ENCODE results near the gene MYH6. TPM values are rescaled to one million over a fixed set of nuclear protein-coding genes. Genes with fewer than 3 reads are reported as not detected.

MYH6 gene
- total RNA-seq, 1 experiment from 2014 or later: 0.07 TPM

- Histone ChIP-seq H3K23ac (ENCODE audit: insufficient read length, low read depth, low read length) (no peak overlapping the region), H2BK20ac (ENCODE audit: low read depth, low read length, poor library complexity, severe bottlenecking) (no peak overlapping the region), H4K20me1 (ENCODE audit: control insufficient read depth, insufficient read depth, insufficient read length) (no peaks in the 10 kb centered on the region), H2AK5ac (ENCODE audit: insufficient read length, low read length) (no peak overlapping the region), H3K9me3 (ENCODE audit: control insufficient read depth, low read depth, low read length) (no peaks in the 10 kb centered on the region), H3K4me1 (ENCODE audit: insufficient read depth, low read length) (0 out of 2 replicates have a peak, but pooled peaks cover 2% of the 10 kb centered on the region), H4K5ac (ENCODE audit: insufficient read length, low read depth, low read length) (no peak overlapping the region), H3K27me3 (ENCODE audit: insufficient read depth, low read length) (no peaks in the 10 kb centered on the region; the same call in 1 of the 2 replicates), H2BK5ac (ENCODE audit: insufficient read length, low read length) (no peak overlapping the region), H2BK15ac (ENCODE audit: low read depth, low read length) (no peak overlapping the region), H3K9ac (ENCODE audit: extremely low read depth, insufficient read length, low read length) (no peak overlapping the region), H4K8ac (replicated peaks; ENCODE audit: insufficient read length, low read depth, low read length) (no peak overlapping the region), H3T11ph (ENCODE audit: low read length) (no peak overlapping the region), H2BK12ac (ENCODE audit: insufficient read length, low read depth, low read length) (no peak overlapping the region), H3K79me1 (ENCODE audit: insufficient read depth, low read depth, low read length, poor library complexity, severe bottlenecking) (no peaks in the 10 kb centered on the region), H3K23me2 (ENCODE audit: insufficient read length, low read depth, low read length, poor library complexity, severe bottlenecking) (peaks cover 5% of the 10 kb centered on the region), H4K91ac (ENCODE audit: insufficient read length, low read depth, low read length) (no peak overlapping the region), H3K4ac (ENCODE audit: low read depth, low read length) (no peak overlapping the region), H3K27ac (ENCODE audit: insufficient read length, low read depth, low read length) (no peak overlapping the region), H3K56ac (ENCODE audit: insufficient read length, low read depth, low read length) (no peak overlapping the region), H3K14ac (ENCODE audit: insufficient read depth, low read length) (no peak overlapping the region), H3K18ac (ENCODE audit: insufficient read length, low read depth, low read length) (no peak overlapping the region), H3K4me2 (ENCODE audit: insufficient read depth, insufficient read length, low read length) (no peak overlapping the region), H3K79me2 (ENCODE audit: insufficient read depth, low read length) (no peaks in the 10 kb centered on the region), H2BK120ac (ENCODE audit: low read depth, low read length, poor library complexity, severe bottlenecking) (no peak overlapping the region), H2AFZ (ENCODE audit: low read length) (no peak overlapping the region)
- TF ChIP-seq CTCF (conservative IDR thresholded peaks at IDR 0.05): no peak
- no CpG with 5 or more reads among the region's 6 CpGs for WGBS (ENCODE audit: extremely low coverage, insufficient read length, low lambda C conversion rate)
- peaks cover 18 to 39% (median 34%) of the 10 kb centered on the region in 3 experiments for H3K36me3 Mint-ChIP-seq (ENCODE audit: insufficient read depth in 1 of 3, low read depth in 3 of 3)
- peaks cover 14 to 16% of the 10 kb centered on the region in 2 experiments for H3K4me1 Mint-ChIP-seq
- H3K9me3 Mint-ChIP-seq: no peaks in the 10 kb centered on the region; a peak in 2 of 5 replicates
- peak overlapping the region in 1 of 3 experiments; percentile 5; a peak in 1 of 7 replicates for H3K27ac Mint-ChIP-seq
- no peak overlapping the region; a peak in 1 of 5 replicates for H3K4me3 Mint-ChIP-seq
- DNase-seq: no peak
- peaks cover 31% of the 10 kb centered on the region for H3K27me3 Mint-ChIP-seq (ENCODE audit: low read depth)
Observed at GRCh38 chr14:23355871-23356435, 52.1 kb downstream of the MYH6 start.
